ENCODE measurements around the gene CTNND1.

Gene CTNND1

DNA sequence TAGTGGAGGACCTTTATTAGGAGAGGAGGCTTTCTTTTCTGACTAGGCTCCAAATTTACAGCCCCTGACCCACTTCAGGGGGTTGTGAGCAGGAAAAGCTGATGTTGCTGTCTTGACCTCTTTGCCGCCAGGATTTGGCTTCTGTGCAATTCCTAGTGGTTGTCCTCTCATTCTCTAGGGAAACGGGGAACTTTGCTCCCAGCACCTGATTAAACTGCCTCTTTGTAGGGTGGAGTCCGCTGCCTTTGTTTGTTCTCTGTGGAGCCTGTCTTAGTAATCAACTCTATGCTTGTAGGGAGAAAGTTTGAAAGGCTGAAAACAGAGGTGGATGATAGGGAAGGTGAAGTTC, 16.3 kb downstream of the CTNND1 start:
- H3K27me3 ChIP-seq (ENCODE audit: insufficient read depth, low read length) = no peaks in the 10 kb centered on the region
- H2AFZ ChIP-seq (ENCODE audit: low read length, unreplicated experiment) = no peak overlapping the region
- H3K36me3 ChIP-seq (ENCODE audit: insufficient read depth, low read length) = no peaks in the 10 kb centered on the region
- H3K4me1 ChIP-seq (ENCODE audit: control insufficient read depth, insufficient read depth, low read length, unreplicated experiment) = peaks cover 50% of the 10 kb centered on the region
- peak overlapping the region; percentile 96 for H3K27ac ChIP-seq (ENCODE audit: low read depth, low read length)
- peak overlapping the region; percentile 64 for H3K4me3 ChIP-seq (ENCODE audit: low read depth, low read length)
- H3K79me2 ChIP-seq (ENCODE audit: control insufficient read depth, insufficient read depth, low read length, unreplicated experiment) = peaks cover 94% of the 10 kb centered on the region

DNA sequence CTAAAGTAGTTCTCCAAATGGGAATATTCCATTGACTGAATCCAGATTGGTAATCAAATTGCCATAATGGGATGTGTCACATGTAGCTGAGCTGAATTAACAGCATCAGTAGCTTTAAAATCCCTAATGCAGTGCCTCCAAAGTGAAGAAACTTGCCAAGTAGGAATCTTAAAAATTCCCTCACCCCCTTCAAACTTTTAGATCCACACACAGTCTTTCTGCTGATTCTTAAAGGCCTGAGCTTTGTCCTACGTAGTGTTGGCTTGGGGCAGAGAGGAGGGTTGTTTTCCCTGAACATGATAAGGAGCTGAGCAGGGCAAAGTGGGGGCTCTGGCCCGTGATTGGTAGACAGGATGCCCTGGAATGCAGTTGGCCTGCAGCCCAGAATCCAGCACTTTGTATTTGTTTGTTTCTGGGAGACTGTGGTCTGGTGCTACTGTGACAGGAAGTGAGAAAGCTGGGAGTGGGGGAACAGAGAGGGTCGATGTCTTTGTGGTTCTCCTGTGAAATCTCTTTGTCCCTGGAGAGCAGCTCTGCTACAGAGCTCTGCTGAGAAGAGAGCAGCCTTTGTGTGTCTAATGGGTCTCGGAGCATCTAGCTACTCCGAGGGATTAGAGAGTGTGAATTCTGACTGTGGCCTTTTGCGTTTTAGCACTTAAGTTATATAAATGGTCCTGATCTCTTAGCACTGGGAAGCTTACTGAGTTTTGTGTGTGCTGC, 16.9 kb downstream of the CTNND1 start:
- peak overlapping the region; percentile 96 for H3K27ac ChIP-seq (ENCODE audit: low read depth, low read length)
- no peaks in the 10 kb centered on the region for H3K36me3 ChIP-seq (ENCODE audit: insufficient read depth, low read length)
- no peaks in the 10 kb centered on the region for H3K27me3 ChIP-seq (ENCODE audit: insufficient read depth, low read length)
- peaks cover 90% of the 10 kb centered on the region for H3K79me2 ChIP-seq (ENCODE audit: control insufficient read depth, insufficient read depth, low read length, unreplicated experiment)
- peaks cover 46% of the 10 kb centered on the region for H3K4me1 ChIP-seq (ENCODE audit: control insufficient read depth, insufficient read depth, low read length, unreplicated experiment)
- H3K4me3 ChIP-seq (ENCODE audit: low read depth, low read length) = peak overlapping the region; percentile 64
- H2AFZ ChIP-seq (ENCODE audit: low read length, unreplicated experiment) = no peak overlapping the region

DNA sequence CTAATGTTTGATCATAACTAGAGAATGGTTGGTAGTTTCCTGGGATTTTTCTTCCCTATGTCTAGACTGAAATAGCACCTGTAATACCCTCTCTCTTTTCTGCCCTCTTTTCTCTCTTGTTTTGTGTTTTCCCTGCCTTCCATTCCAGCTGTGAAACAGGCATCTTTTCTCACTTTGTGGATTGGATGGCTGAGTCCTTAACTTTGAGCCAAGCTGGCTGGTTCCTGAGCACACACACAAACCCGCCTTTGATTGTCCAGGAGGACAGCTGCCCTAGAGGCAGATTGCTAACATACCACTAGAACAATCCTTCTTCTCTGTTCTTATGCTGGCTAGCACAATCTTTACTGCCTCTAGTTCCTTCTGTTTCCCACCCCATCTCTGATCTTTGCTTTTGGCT, 17.7 kb downstream of the CTNND1 start:
- Histone ChIP-seq H2AFZ (ENCODE audit: low read length, unreplicated experiment) (no peak overlapping the region), H3K27ac (ENCODE audit: low read depth, low read length) (peak overlapping the region; percentile 96), H3K36me3 (ENCODE audit: insufficient read depth, low read length) (no peaks in the 10 kb centered on the region), H3K4me1 (ENCODE audit: control insufficient read depth, insufficient read depth, low read length, unreplicated experiment) (peaks cover 46% of the 10 kb centered on the region), H3K27me3 (ENCODE audit: insufficient read depth, low read length) (no peaks in the 10 kb centered on the region), H3K79me2 (ENCODE audit: control insufficient read depth, insufficient read depth, low read length, unreplicated experiment) (peaks cover 87% of the 10 kb centered on the region), H3K4me3 (ENCODE audit: low read depth, low read length) (no peak overlapping the region)

DNA sequence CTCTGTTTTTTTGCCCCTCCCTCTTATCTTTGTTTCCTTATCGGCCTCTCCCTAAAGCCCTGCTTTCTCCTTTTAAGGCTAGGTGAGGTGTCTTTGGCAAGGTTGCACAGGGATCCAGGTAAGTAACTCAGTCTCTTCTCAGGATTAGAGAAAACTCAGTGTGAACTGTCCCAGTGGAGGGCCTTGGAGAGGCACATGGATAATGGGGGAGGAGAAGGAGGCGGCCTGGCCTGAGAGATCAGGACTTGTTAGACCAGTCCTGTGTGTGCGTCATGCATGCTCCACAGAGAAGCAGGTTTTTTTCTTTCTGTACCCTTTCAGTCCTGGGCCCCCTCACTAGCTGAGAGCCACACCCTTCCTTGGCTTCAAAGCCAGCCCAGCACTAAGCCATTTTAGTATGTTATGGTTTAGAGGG, 19.9 kb downstream of the CTNND1 start:
- Histone ChIP-seq H3K27ac (ENCODE audit: low read depth, low read length) (no peak overlapping the region), H2AFZ (ENCODE audit: low read length, unreplicated experiment) (no peak overlapping the region), H3K27me3 (ENCODE audit: insufficient read depth, low read length) (no peaks in the 10 kb centered on the region), H3K79me2 (ENCODE audit: control insufficient read depth, insufficient read depth, low read length, unreplicated experiment) (peaks cover 86% of the 10 kb centered on the region), H3K36me3 (ENCODE audit: insufficient read depth, low read length) (no peaks in the 10 kb centered on the region), H3K4me1 (ENCODE audit: control insufficient read depth, insufficient read depth, low read length, unreplicated experiment) (peaks cover 32% of the 10 kb centered on the region), H3K4me3 (ENCODE audit: low read depth, low read length) (no peak overlapping the region)

DNA sequence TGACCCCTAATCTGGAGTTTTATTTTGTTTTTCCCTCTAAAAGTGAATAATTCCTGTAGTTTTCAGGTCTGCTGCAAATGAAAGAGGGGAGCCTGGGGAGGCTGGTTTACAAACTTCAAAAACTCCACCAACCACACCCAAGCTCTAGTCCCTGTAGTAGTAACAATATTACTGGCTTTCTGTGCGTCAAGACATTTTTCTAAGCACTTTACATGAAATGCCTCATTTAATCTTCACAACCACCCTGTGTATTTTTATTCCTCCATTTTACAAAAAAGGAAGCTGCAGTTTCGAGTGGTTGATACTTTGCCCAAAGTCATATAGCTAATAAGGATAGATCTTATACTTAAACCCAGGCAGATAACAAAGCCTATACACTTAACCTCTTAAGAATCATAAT, 23.5 kb downstream of the CTNND1 start:
- H3K4me3 ChIP-seq (ENCODE audit: low read depth, low read length) = no peak overlapping the region
- peaks cover 12% of the 10 kb centered on the region for H3K4me1 ChIP-seq (ENCODE audit: control insufficient read depth, insufficient read depth, low read length, unreplicated experiment)
- H2AFZ ChIP-seq (ENCODE audit: low read length, unreplicated experiment) = no peak overlapping the region
- no peaks in the 10 kb centered on the region for H3K36me3 ChIP-seq (ENCODE audit: insufficient read depth, low read length)
- H3K79me2 ChIP-seq (ENCODE audit: control insufficient read depth, insufficient read depth, low read length, unreplicated experiment) = peaks cover 86% of the 10 kb centered on the region
- no peak overlapping the region for H3K27ac ChIP-seq (ENCODE audit: low read depth, low read length)
- H3K27me3 ChIP-seq (ENCODE audit: insufficient read depth, low read length) = no peaks in the 10 kb centered on the region

DNA sequence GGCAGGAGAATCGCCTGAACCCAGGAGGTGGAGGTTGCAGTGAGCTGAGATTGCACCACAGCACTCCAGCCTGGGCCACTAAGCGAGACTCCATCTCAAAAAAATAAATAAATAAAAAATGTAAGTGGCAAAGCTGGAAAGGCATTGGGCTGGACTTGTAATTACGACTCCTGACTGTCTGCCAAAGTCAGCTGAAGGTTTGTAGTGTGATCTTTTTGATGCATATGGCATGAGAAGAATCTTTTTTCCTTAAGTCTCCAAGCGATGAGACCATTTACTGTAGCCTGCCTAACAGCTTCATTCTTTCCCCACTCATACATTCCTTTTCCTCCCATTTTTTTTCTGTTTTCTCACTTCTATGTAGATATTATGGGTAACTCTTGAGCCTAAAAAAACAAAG, 24.8 kb downstream of the CTNND1 start:
- H3K4me1 ChIP-seq (ENCODE audit: control insufficient read depth, insufficient read depth, low read length, unreplicated experiment) = peaks cover 12% of the 10 kb centered on the region
- no peak overlapping the region for H3K4me3 ChIP-seq (ENCODE audit: low read depth, low read length)
- peaks cover 84% of the 10 kb centered on the region for H3K79me2 ChIP-seq (ENCODE audit: control insufficient read depth, insufficient read depth, low read length, unreplicated experiment)
- peaks cover 3% of the 10 kb centered on the region; the same call in 1 of the 2 replicates for H3K36me3 ChIP-seq (ENCODE audit: insufficient read depth, low read length)
- H3K27ac ChIP-seq (ENCODE audit: low read depth, low read length) = no peak overlapping the region
- no peak overlapping the region for H2AFZ ChIP-seq (ENCODE audit: low read length, unreplicated experiment)
- H3K27me3 ChIP-seq (ENCODE audit: insufficient read depth, low read length) = no peaks in the 10 kb centered on the region

DNA sequence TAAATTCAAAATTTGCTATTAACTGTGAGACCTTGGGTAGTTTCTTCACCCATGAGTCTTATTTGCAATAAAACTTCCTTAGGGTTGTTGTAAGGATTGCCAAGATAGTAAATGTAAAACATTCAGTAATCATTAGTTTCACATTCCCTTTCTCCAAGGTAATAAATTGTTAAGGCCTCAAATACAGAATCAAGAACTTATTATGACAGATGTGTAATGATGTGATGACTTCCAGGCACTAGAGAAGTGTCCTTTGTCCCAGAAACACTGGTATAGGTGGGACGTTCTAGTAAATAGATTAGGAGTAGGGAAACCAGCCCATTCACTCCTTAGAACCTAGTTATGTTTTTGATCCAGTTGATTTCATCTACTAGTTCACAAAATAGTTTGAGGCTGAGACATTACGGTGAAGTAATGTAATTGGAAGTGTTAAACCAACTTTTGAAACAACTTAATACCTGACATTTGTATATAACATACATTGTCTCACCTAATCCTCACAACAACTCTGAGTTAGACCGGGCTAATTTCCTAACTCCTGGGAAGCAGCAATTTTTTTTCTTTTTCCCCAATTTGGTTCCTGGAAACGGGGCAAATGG, 25.5 kb downstream of the CTNND1 start:
- H3K27me3 ChIP-seq (ENCODE audit: insufficient read depth, low read length) = no peaks in the 10 kb centered on the region
- no peak overlapping the region for H3K27ac ChIP-seq (ENCODE audit: low read depth, low read length)
- no peak overlapping the region for H3K4me3 ChIP-seq (ENCODE audit: low read depth, low read length)
- H3K4me1 ChIP-seq (ENCODE audit: control insufficient read depth, insufficient read depth, low read length, unreplicated experiment) = peaks cover 16% of the 10 kb centered on the region
- H3K36me3 ChIP-seq (ENCODE audit: insufficient read depth, low read length) = peaks cover 5% of the 10 kb centered on the region; the same call in 1 of the 2 replicates
- no peak overlapping the region for H2AFZ ChIP-seq (ENCODE audit: low read length, unreplicated experiment)
- H3K79me2 ChIP-seq (ENCODE audit: control insufficient read depth, insufficient read depth, low read length, unreplicated experiment) = peaks cover 84% of the 10 kb centered on the region

DNA sequence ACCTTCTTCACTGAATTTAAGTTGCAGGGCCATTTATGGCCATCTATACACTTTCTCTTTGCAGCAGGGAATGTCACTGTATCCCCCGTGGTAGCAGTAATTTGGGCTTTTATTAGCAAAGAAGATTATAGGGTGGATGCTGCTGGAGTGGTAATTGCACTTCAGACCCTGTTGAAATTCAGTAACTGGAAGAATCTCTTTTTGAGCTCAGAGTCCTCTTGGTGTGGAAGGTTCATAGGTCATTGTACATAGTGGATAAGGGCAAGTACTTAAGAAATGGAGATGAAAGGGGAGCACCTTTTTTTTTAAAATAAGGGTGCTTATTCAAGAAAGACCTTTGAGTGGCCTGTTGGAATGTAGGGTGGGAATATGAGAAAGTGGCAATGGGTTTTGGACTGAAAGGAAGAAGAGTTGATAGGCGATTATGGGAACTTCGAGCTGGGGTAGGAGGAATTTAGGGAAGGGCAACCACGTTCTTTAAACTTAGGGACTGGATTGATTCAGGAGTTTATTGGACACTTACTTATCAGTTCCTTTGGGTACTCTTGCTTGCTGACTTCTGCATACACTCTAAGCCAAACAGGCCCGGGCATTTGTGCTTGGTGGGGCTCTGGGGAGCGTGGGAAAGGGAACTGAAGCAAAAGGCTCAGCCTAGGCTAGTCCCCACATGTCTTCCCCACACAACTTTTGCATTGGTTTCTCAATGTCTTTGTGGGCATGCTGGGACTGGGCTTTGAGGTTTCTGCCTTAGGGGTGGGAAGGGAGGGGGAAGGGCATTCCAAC, 26.5 kb downstream of the CTNND1 start:
- Histone ChIP-seq H3K36me3 (ENCODE audit: insufficient read depth, low read length) (peaks cover 7% of the 10 kb centered on the region; the same call in 1 of the 2 replicates), H3K27ac (ENCODE audit: low read depth, low read length) (no peak overlapping the region; the same call in 1 of the 2 replicates), H3K4me1 (ENCODE audit: control insufficient read depth, insufficient read depth, low read length, unreplicated experiment) (peaks cover 26% of the 10 kb centered on the region), H3K79me2 (ENCODE audit: control insufficient read depth, insufficient read depth, low read length, unreplicated experiment) (peaks cover 79% of the 10 kb centered on the region), H2AFZ (ENCODE audit: low read length, unreplicated experiment) (no peak overlapping the region), H3K27me3 (ENCODE audit: insufficient read depth, low read length) (no peaks in the 10 kb centered on the region), H3K4me3 (ENCODE audit: low read depth, low read length) (no peak overlapping the region)

DNA sequence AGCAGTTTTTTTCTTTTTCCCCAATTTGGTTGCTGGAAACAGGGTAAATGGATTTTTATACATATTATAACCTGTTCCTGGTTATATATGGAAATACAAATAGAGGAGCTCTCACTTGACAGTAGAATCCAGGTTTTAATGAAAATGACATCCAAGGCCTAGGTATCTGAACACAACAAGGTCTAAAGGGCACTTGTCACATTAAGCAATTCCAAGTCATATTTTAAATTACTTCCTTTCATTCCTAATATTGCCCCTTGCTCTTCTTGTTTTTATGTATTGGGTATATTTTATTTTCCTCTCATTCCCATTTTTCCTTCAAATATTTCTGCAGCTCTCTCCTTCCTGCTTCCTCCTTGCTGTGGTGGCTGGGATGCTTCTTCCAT, 27.1 kb downstream of the CTNND1 start:
- Histone ChIP-seq H3K27ac (ENCODE audit: low read depth, low read length) (no peak overlapping the region), H3K79me2 (ENCODE audit: control insufficient read depth, insufficient read depth, low read length, unreplicated experiment) (peaks cover 83% of the 10 kb centered on the region)

DNA sequence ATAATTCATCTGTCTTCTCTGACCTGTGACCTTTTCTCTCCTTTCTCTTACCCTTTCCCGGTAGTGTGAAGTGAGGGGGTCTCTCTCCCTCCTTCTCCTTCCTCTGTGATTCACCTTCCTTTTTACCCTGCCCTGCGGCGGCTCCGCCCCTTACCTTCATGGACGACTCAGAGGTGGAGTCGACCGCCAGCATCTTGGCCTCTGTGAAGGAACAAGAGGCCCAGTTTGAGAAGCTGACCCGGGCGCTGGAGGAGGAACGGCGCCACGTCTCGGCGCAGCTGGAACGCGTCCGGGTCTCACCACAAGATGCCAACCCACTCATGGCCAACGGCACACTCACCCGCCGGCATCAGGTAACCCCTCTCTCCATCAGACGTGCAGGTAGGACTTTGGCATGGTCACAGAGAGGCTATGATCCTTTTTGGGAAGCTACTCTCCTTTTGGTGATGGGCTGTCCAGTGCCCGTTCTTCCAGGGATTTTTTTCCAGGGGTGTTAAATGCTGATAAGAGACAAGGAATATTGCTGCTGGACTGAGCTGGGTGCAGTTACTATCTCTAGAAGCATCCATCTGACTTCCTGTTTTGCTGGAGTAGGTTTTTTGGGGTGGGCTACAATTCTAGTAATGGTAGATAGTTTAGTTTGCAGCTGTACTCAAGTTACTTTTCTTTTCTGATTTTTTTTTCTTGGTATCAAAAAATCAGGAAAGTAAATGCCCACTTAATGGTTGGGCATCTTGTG, 29.9 kb downstream of the CTNND1 start:
- peaks cover 26% of the 10 kb centered on the region for H3K4me1 ChIP-seq (ENCODE audit: control insufficient read depth, insufficient read depth, low read length, unreplicated experiment)
- H3K4me3 ChIP-seq (ENCODE audit: low read depth, low read length) = no peak overlapping the region
- H2AFZ ChIP-seq (ENCODE audit: low read length, unreplicated experiment) = no peak overlapping the region
- H3K36me3 ChIP-seq (ENCODE audit: insufficient read depth, low read length) = peaks cover 19% of the 10 kb centered on the region
- no peak overlapping the region for H3K27ac ChIP-seq (ENCODE audit: low read depth, low read length)
- H3K27me3 ChIP-seq (ENCODE audit: insufficient read depth, low read length) = no peaks in the 10 kb centered on the region
- peaks cover 68% of the 10 kb centered on the region for H3K79me2 ChIP-seq (ENCODE audit: control insufficient read depth, insufficient read depth, low read length, unreplicated experiment)

More for the DNA sequence above, 27.1 kb downstream of the CTNND1 start:
- no peak overlapping the region for H3K4me3 ChIP-seq (ENCODE audit: low read depth, low read length)
- peaks cover 28% of the 10 kb centered on the region for H3K4me1 ChIP-seq (ENCODE audit: control insufficient read depth, insufficient read depth, low read length, unreplicated experiment)
- no peak overlapping the region for H2AFZ ChIP-seq (ENCODE audit: low read length, unreplicated experiment)
- H3K27me3 ChIP-seq (ENCODE audit: insufficient read depth, low read length) = no peaks in the 10 kb centered on the region
- peaks cover 12% of the 10 kb centered on the region; the same call in 1 of the 2 replicates for H3K36me3 ChIP-seq (ENCODE audit: insufficient read depth, low read length)
